ENCODE measurements around the gene AQP2. TPM values are rescaled to one million over a fixed set of nuclear protein-coding genes. Genes with fewer than 3 reads are reported as not detected.

AQP2 gene, protein sequence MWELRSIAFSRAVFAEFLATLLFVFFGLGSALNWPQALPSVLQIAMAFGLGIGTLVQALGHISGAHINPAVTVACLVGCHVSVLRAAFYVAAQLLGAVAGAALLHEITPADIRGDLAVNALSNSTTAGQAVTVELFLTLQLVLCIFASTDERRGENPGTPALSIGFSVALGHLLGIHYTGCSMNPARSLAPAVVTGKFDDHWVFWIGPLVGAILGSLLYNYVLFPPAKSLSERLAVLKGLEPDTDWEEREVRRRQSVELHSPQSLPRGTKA
- not detected for total RNA-seq (2021; ENCODE audit: unreplicated experiment)
- polyA plus RNA-seq (2012): not detected in 2 replicates
- Bru-seq, nascent RNA: not detected
- not detected for BruChase-seq, experiment 1, labeled RNA remaining after a 6-hour chase
- not detected for BruChase-seq, experiment 2, labeled RNA remaining after a 2-hour chase
- long read RNA-seq: 0 reads

DNA sequence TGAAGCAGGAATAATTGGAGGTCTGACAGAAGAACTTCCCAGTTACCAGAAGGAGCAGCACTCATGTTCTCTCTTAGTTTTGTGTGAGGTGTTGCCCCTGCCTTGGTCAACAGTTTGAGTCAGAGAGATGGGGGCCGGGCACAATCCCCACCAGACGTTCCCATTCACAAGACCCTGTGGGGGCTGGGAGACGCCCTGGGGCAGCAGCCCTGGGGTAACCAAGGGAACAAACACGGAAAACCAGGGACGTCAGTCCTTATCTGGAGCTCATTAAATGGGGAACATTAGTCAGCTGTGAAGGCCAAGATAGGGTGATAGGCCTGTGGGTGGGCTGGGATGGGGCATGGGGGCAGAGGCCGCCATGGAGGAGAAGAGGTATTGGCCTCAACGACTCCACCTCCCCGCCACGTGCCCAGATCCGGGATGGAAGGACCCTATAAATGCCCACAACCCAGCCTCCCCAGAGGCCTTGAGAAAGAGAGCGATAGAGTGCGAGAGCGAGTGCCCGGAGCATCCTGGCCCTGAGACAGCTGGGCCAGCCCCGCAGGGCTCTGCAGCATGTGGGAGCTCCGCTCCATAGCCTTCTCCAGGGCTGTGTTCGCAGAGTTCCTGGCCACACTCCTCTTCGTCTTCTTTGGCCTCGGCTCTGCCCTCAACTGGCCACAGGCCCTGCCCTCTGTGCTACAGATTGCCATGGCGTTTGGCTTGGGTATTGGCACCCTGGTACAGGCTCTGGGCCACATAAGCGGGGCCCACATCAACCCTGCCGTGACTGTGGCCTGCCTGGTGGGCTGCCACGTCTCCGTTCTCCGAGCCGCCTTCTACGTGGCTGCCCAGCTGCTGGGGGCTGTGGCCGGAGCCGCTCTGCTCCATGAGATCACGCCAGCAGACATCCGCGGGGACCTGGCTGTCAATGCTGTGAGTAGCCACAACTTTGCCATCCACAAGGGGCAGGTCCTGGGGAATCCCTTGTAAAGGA, at the start of gene AQP2:
TSS of gene AQP2 (plus strand) at position 465 of the 979 bp plus-strand sequence. CDS start at position 559, 94 bp downstream.
- no peaks in the 10 kb centered on the region for H3K27me3 ChIP-seq (ENCODE audit: insufficient read depth, low read length)
- TF ChIP-seq EGR1 (IDR thresholded peaks at IDR 0.05; ENCODE audit: low read depth) (no peak), POLR2A (IDR thresholded peaks at IDR 0.05; ENCODE audit: borderline replicate concordance, extremely low read depth, insufficient read depth, insufficient read length) (no peak), ZBTB33 (IDR thresholded peaks at IDR 0.05; ENCODE audit: extremely low read depth, insufficient replicate concordance, low read length) (no peak), JUND (IDR thresholded peaks at IDR 0.05) (no peak), TCF7L2 (IDR thresholded peaks at IDR 0.05; ENCODE audit: borderline replicate concordance, extremely low read depth, insufficient read depth, insufficient read length) (no peak), MAX (IDR thresholded peaks at IDR 0.05) (no peak), FOSL1 (IDR thresholded peaks at IDR 0.05; ENCODE audit: low read depth) (no peak), CEBPB (IDR thresholded peaks at IDR 0.05; ENCODE audit: low read depth) (no peak), EZH2phosphoT487 (IDR thresholded peaks at IDR 0.05; ENCODE audit: borderline replicate concordance) (no peak), CBX3 (IDR thresholded peaks at IDR 0.05; ENCODE audit: low read depth) (no peak), ZNF274 (IDR thresholded peaks at IDR 0.05; ENCODE audit: low read depth, low read length) (no peak)
- TF ChIP-seq, protein P1, sequence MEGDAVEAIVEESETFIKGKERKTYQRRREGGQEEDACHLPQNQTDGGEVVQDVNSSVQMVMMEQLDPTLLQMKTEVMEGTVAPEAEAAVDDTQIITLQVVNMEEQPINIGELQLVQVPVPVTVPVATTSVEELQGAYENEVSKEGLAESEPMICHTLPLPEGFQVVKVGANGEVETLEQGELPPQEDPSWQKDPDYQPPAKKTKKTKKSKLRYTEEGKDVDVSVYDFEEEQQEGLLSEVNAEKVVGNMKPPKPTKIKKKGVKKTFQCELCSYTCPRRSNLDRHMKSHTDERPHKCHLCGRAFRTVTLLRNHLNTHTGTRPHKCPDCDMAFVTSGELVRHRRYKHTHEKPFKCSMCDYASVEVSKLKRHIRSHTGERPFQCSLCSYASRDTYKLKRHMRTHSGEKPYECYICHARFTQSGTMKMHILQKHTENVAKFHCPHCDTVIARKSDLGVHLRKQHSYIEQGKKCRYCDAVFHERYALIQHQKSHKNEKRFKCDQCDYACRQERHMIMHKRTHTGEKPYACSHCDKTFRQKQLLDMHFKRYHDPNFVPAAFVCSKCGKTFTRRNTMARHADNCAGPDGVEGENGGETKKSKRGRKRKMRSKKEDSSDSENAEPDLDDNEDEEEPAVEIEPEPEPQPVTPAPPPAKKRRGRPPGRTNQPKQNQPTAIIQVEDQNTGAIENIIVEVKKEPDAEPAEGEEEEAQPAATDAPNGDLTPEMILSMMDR (IDR thresholded peaks at IDR 0.05 in 2 of 3, conservative IDR thresholded peaks at IDR 0.05 in 1 of 3; ENCODE audit: borderline replicate concordance in 1 of 3, insufficient read depth in 1 of 3, low read depth in 2 of 3, low read length in 2 of 3): no peak
- TF ChIP-seq, protein P2, sequence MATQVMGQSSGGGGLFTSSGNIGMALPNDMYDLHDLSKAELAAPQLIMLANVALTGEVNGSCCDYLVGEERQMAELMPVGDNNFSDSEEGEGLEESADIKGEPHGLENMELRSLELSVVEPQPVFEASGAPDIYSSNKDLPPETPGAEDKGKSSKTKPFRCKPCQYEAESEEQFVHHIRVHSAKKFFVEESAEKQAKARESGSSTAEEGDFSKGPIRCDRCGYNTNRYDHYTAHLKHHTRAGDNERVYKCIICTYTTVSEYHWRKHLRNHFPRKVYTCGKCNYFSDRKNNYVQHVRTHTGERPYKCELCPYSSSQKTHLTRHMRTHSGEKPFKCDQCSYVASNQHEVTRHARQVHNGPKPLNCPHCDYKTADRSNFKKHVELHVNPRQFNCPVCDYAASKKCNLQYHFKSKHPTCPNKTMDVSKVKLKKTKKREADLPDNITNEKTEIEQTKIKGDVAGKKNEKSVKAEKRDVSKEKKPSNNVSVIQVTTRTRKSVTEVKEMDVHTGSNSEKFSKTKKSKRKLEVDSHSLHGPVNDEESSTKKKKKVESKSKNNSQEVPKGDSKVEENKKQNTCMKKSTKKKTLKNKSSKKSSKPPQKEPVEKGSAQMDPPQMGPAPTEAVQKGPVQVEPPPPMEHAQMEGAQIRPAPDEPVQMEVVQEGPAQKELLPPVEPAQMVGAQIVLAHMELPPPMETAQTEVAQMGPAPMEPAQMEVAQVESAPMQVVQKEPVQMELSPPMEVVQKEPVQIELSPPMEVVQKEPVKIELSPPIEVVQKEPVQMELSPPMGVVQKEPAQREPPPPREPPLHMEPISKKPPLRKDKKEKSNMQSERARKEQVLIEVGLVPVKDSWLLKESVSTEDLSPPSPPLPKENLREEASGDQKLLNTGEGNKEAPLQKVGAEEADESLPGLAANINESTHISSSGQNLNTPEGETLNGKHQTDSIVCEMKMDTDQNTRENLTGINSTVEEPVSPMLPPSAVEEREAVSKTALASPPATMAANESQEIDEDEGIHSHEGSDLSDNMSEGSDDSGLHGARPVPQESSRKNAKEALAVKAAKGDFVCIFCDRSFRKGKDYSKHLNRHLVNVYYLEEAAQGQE (IDR thresholded peaks at IDR 0.05; ENCODE audit: low read depth): no peak
- H3K9me3 ChIP-seq (ENCODE audit: control insufficient read depth in 1 of 2, insufficient read depth in 1 of 2, low read depth in 1 of 2, low read length in 2 of 2): no peaks in the 10 kb centered on the region
- ChIA-PET POLR2A (no interaction called here), RAD21 (ENCODE audit: low non-redundant PET in 1 of 2, low total read pairs in 2 of 2, uncharacterized antibody in 2 of 2, unreplicated experiment in 2 of 2) (no interaction called here), CTCF (interaction anchor here (1.3 kb wide), 1 partner anchor 17 kb away, joined by 5 read pairs; no protein-coding TSS in a partner anchor)
- H3K9me2 ChIP-seq (ENCODE audit: insufficient read depth): no peaks in the 10 kb centered on the region
- intact Hi-C loops (cut with micrococcal nuclease): no loop called here
- no peaks in the 10 kb centered on the region for H4K20me1 ChIP-seq (ENCODE audit: insufficient read depth)
- ATAC-seq (no peak), DNase-seq (ENCODE audit: low read depth, low spot score) (no peak)
- no peak within 1 kb of the TSS for H3K4me3 ChIP-seq (replicated peaks in 1 of 2; ENCODE audit: low read depth in 1 of 2, low read length in 2 of 2)
- BruUV-seq (replicated peaks): no TSS peak
- no peaks in the 10 kb centered on the region for H3K79me2 ChIP-seq (ENCODE audit: insufficient read depth, low read length)
- no peak within 1 kb of the TSS for H3K9ac ChIP-seq (ENCODE audit: low read length)
- no peak within 1 kb of the TSS for H3K4me2 ChIP-seq (ENCODE audit: low read length)
- no peak within 1 kb of the TSS for H2AFZ ChIP-seq (ENCODE audit: low read depth, low read length, poor library complexity, severe bottlenecking)
- H3K27ac ChIP-seq (ENCODE audit: low read depth, low read length): no peak within 1 kb of the TSS
- peaks cover 3 to 6% of the 10 kb centered on the region in 2 experiments; a peak in 3 of 4 replicates for H3K4me1 ChIP-seq (ENCODE audit: control insufficient read depth in 1 of 2, insufficient read depth in 2 of 2, low read length in 2 of 2)
- H3K36me3 ChIP-seq (ENCODE audit: control insufficient read depth in 1 of 2, insufficient read depth in 2 of 2, low read length in 2 of 2): no peaks in the 10 kb centered on the region

All from HCT116 (cell line).